ENCODE results near the gene LATS1.
A peak's percentile ranks its signal among the peaks of the same experiment; 100 is the strongest.
"Not testable (repeated sequence)": the region's sequence is repeated elsewhere in the genome, so short reads cannot be mapped to it uniquely, and the experiment has no call there.

LATS1 gene

GRCh38 chr6:149701714-149702113 is 16.2 kb downstream of the LATS1 start:
- Histone ChIP-seq H3K27me3 (ENCODE audit: control insufficient read depth, insufficient read depth, low read length) (no peaks in the 10 kb centered on the region), H3K27ac (ENCODE audit: low read length) (no peak overlapping the region), H3K4me3 (ENCODE audit: low read length) (no peak overlapping the region), H3K36me3 (ENCODE audit: control insufficient read depth, insufficient read depth, low read length) (no peaks in the 10 kb centered on the region), H3K9me3 (ENCODE audit: control insufficient read depth, insufficient read depth, low read length) (no peaks in the 10 kb centered on the region), H3K4me1 (ENCODE audit: control insufficient read depth, insufficient read depth, low read length) (no peaks in the 10 kb centered on the region)
- no CpG with 5 or more reads among the region's 7 CpGs for WGBS (ENCODE audit: insufficient coverage, insufficient read length)
- peak; percentile 7 for DNase-seq (ENCODE audit: low read depth, low spot score)

GRCh38 chr6:149699150-149699549 is 18.8 kb downstream of the LATS1 start:
- Histone ChIP-seq H3K4me1 (ENCODE audit: control insufficient read depth, insufficient read depth, low read length) (no peaks in the 10 kb centered on the region), H3K27ac (ENCODE audit: low read length) (no peak overlapping the region), H3K27me3 (ENCODE audit: control insufficient read depth, insufficient read depth, low read length) (no peaks in the 10 kb centered on the region), H3K4me3 (ENCODE audit: low read length) (no peak overlapping the region), H3K9me3 (ENCODE audit: control insufficient read depth, insufficient read depth, low read length) (no peaks in the 10 kb centered on the region), H3K36me3 (ENCODE audit: control insufficient read depth, insufficient read depth, low read length) (no peaks in the 10 kb centered on the region)
- WGBS (ENCODE audit: insufficient coverage, insufficient read length) = no CpG with 5 or more reads among the region's 2 CpGs
- DNase-seq (ENCODE audit: low read depth, low spot score) = no peak

DNA sequence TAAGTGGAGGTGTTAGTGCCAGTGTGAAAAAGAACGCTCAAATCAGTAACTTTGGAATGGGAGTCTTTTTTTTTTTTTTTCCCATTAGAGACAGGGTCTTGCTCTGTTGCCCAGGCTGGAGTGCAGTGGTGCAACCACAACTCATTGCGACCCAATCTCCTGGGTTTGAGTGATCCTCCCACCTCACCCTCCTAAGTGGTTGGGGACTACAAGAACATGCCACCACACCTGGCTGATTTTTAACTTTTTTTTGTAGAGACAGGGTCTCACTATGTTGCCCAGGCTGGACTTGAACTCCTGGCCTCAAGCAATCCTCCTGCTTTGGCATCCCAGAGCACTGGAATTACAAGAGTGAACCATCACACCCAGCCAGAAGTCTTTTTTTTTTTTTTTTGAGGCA is 19.7 kb downstream of the LATS1 start:
- H3K27ac ChIP-seq (ENCODE audit: low read length) = no peak overlapping the region
- no CpG with 5 or more reads among the region's 2 CpGs for WGBS (ENCODE audit: insufficient coverage, insufficient read length)
- H3K27me3 ChIP-seq (ENCODE audit: control insufficient read depth, insufficient read depth, low read length) = no peaks in the 10 kb centered on the region
- H3K4me3 ChIP-seq (ENCODE audit: low read length) = no peak overlapping the region
- no peak for DNase-seq (ENCODE audit: low read depth, low spot score)
- no peaks in the 10 kb centered on the region for H3K4me1 ChIP-seq (ENCODE audit: control insufficient read depth, insufficient read depth, low read length)
- H3K36me3 ChIP-seq (ENCODE audit: control insufficient read depth, insufficient read depth, low read length) = no peaks in the 10 kb centered on the region
- H3K9me3 ChIP-seq (ENCODE audit: control insufficient read depth, insufficient read depth, low read length) = no peaks in the 10 kb centered on the region

- no peak for DNase-seq (ENCODE audit: low read depth, low spot score)
- Histone ChIP-seq H3K27ac (ENCODE audit: low read length) (no peak overlapping the region), H3K9me3 (ENCODE audit: control insufficient read depth, insufficient read depth, low read length) (no peaks in the 10 kb centered on the region), H3K4me1 (ENCODE audit: control insufficient read depth, insufficient read depth, low read length) (no peaks in the 10 kb centered on the region), H3K36me3 (ENCODE audit: control insufficient read depth, insufficient read depth, low read length) (no peaks in the 10 kb centered on the region), H3K4me3 (ENCODE audit: low read length) (no peak overlapping the region), H3K27me3 (ENCODE audit: control insufficient read depth, insufficient read depth, low read length) (no peaks in the 10 kb centered on the region)
- WGBS (ENCODE audit: insufficient coverage, insufficient read length) = no CpG with 5 or more reads among the region's 1 CpG
Measured at GRCh38 chr6:149696901-149697300, 21.0 kb downstream of the LATS1 start.

- H3K36me3 ChIP-seq (ENCODE audit: control insufficient read depth, insufficient read depth, low read length) = no peaks in the 10 kb centered on the region
- H3K27ac ChIP-seq (ENCODE audit: low read length) = no peak overlapping the region
- no peaks in the 10 kb centered on the region for H3K9me3 ChIP-seq (ENCODE audit: control insufficient read depth, insufficient read depth, low read length)
- H3K4me1 ChIP-seq (ENCODE audit: control insufficient read depth, insufficient read depth, low read length) = no peaks in the 10 kb centered on the region
- H3K27me3 ChIP-seq (ENCODE audit: control insufficient read depth, insufficient read depth, low read length) = no peaks in the 10 kb centered on the region
- H3K4me3 ChIP-seq (ENCODE audit: low read length) = no peak overlapping the region
- no CpG with 5 or more reads among the region's 2 CpGs for WGBS (ENCODE audit: insufficient coverage, insufficient read length)
- no peak for DNase-seq (ENCODE audit: low read depth, low spot score)
Measured at GRCh38 chr6:149694921-149695320, 23.0 kb downstream of the LATS1 start.

- no peak overlapping the region for H3K27ac ChIP-seq (ENCODE audit: low read length)
- H3K4me3 ChIP-seq (ENCODE audit: low read length) = no peak overlapping the region
- WGBS (ENCODE audit: insufficient coverage, insufficient read length) = no CpG with 5 or more reads among the region's 2 CpGs
- H3K9me3 ChIP-seq (ENCODE audit: control insufficient read depth, insufficient read depth, low read length) = no peaks in the 10 kb centered on the region
- H3K27me3 ChIP-seq (ENCODE audit: control insufficient read depth, insufficient read depth, low read length) = no peaks in the 10 kb centered on the region
- no peaks in the 10 kb centered on the region for H3K4me1 ChIP-seq (ENCODE audit: control insufficient read depth, insufficient read depth, low read length)
- no peaks in the 10 kb centered on the region; the same call in 1 of the 2 replicates for H3K36me3 ChIP-seq (ENCODE audit: control insufficient read depth, insufficient read depth, low read length)
- no peak for DNase-seq (ENCODE audit: low read depth, low spot score)
Measured at GRCh38 chr6:149691201-149691600, 26.7 kb downstream of the LATS1 start.

DNA sequence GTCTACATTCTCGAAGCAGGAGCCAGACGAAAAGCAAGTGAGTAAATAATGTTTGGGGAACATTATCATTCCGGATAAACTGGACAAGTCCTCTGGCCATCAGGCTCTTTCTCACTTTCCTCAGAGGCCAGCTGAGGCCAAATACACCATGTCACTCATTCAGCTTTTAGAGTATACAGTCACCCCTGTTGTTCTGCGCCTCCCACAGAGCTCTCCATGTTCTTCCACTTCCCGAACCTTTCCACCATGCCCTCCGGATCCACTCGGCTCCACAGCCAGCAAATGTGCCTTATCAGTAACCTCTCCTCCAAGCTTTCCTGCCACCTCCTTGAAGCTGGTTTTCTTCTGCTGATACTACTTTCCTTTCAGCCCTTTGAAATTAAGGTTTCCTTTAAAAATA is 31.7 kb downstream of the LATS1 start:
- no peak for DNase-seq (ENCODE audit: low read depth, low spot score)
- peaks cover 3% of the 10 kb centered on the region; the same call in 1 of the 2 replicates for H3K36me3 ChIP-seq (ENCODE audit: control insufficient read depth, insufficient read depth, low read length)
- no CpG with 5 or more reads among the region's 7 CpGs for WGBS (ENCODE audit: insufficient coverage, insufficient read length)
- H3K9me3 ChIP-seq (ENCODE audit: control insufficient read depth, insufficient read depth, low read length) = no peaks in the 10 kb centered on the region
- no peaks in the 10 kb centered on the region for H3K4me1 ChIP-seq (ENCODE audit: control insufficient read depth, insufficient read depth, low read length)
- no peak overlapping the region for H3K4me3 ChIP-seq (ENCODE audit: low read length)
- no peak overlapping the region for H3K27ac ChIP-seq (ENCODE audit: low read length)
- H3K27me3 ChIP-seq (ENCODE audit: control insufficient read depth, insufficient read depth, low read length) = no peaks in the 10 kb centered on the region

DNA sequence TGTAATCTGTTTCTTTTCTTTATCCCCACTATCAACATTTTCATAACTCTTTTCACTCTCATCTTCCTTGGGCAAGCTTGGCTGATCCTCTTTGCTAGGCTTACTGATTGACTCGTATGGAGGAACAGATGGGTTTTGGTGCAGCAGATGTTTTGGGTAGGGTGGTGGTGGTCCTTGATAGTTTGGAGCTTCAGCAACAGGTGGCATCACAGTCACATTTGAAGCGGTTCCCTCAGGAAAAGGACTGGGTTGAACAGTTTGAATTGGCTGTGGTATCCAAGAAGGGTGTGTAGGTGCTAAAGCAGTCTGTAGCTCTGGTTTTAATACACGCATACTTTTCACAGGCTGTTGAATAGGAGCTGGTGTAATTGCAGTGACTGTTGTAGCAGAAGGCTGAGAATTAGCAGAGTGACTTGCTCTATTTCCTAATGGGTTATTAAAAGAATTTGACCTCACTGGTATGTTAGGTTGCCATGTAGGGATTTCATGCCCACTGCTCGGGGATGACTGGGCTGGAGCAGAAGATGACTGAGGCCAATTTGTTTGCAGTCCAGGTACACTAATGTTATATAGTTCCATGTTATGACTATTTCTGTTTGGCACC is 34.5 kb downstream of the LATS1 start:
- no CpG with 5 or more reads among the region's 4 CpGs for WGBS (ENCODE audit: insufficient coverage, insufficient read length)
- H3K9me3 ChIP-seq (ENCODE audit: control insufficient read depth, insufficient read depth, low read length) = no peaks in the 10 kb centered on the region
- no peak overlapping the region for H3K27ac ChIP-seq (ENCODE audit: low read length)
- no peak overlapping the region for H3K4me3 ChIP-seq (ENCODE audit: low read length)
- H3K27me3 ChIP-seq (ENCODE audit: control insufficient read depth, insufficient read depth, low read length) = no peaks in the 10 kb centered on the region
- no peaks in the 10 kb centered on the region for H3K4me1 ChIP-seq (ENCODE audit: control insufficient read depth, insufficient read depth, low read length)
- peaks cover 3% of the 10 kb centered on the region; the same call in 1 of the 2 replicates for H3K36me3 ChIP-seq (ENCODE audit: control insufficient read depth, insufficient read depth, low read length)
- DNase-seq (ENCODE audit: low read depth, low spot score) = no peak

DNA sequence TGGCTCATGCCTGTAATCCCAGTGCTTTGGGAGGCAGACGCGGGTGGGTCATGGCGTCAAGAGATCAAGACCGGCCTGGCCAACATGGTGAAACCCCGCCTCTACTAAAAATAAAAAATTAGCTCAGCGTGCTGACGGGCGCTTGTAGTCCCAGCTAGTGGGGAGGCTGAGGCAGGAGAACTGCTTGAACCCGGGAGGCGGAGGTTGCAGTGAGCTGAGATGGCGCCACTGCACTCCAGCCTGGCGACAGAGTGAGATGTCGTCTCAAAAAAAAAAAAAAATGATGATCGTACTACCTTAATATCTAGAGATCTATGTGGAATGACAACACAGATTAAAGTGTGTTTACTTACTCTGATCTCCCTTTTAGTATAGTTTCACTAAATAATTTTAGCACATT is 36.1 kb downstream of the LATS1 start:
- H3K27ac ChIP-seq (ENCODE audit: low read length); H3K9me3 ChIP-seq (ENCODE audit: control insufficient read depth, insufficient read depth, low read length); DNase-seq (ENCODE audit: low read depth, low spot score); H3K36me3 ChIP-seq (ENCODE audit: control insufficient read depth, insufficient read depth, low read length); H3K4me1 ChIP-seq (ENCODE audit: control insufficient read depth, insufficient read depth, low read length); H3K27me3 ChIP-seq (ENCODE audit: control insufficient read depth, insufficient read depth, low read length); H3K4me3 ChIP-seq (ENCODE audit: low read length): not testable (repeated sequence)
- WGBS (ENCODE audit: insufficient coverage, insufficient read length) = no CpG with 5 or more reads among the region's 14 CpGs

- Histone ChIP-seq H3K9me3 (ENCODE audit: control insufficient read depth, insufficient read depth, low read length) (no peaks in the 10 kb centered on the region), H3K36me3 (ENCODE audit: control insufficient read depth, insufficient read depth, low read length) (peaks cover 5% of the 10 kb centered on the region; the same call in 1 of the 2 replicates), H3K4me1 (ENCODE audit: control insufficient read depth, insufficient read depth, low read length) (no peaks in the 10 kb centered on the region), H3K27me3 (ENCODE audit: control insufficient read depth, insufficient read depth, low read length) (no peaks in the 10 kb centered on the region), H3K27ac (ENCODE audit: low read length) (no peak overlapping the region), H3K4me3 (ENCODE audit: low read length) (no peak overlapping the region)
- no peak for DNase-seq (ENCODE audit: low read depth, low spot score)
Measured at GRCh38 chr6:149681209-149681608, 36.7 kb downstream of the LATS1 start.

DNA sequence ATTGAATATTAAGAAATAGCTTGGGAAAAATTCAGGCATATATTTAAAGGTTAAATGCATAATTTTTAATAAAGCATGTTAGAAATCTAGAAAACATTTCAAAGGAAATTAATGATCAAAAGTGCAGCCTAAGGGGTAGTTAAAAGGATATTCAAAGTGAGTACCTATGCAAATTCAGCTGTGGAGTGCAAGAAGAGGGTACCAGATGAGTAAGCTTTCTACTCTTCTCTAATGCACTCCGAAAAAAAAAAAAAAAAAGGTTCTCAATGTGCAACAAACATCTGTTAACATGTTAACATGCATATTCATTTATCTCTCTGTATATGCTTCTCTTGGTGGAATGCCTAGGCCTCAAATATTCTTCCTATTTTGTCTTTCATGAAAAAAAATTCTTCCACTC is 37.4 kb downstream of the LATS1 start:
- Histone ChIP-seq H3K36me3 (ENCODE audit: control insufficient read depth, insufficient read depth, low read length) (peaks cover 8% of the 10 kb centered on the region; the same call in 1 of the 2 replicates), H3K27ac (ENCODE audit: low read length) (no peak overlapping the region), H3K9me3 (ENCODE audit: control insufficient read depth, insufficient read depth, low read length) (no peaks in the 10 kb centered on the region), H3K27me3 (ENCODE audit: control insufficient read depth, insufficient read depth, low read length) (no peaks in the 10 kb centered on the region), H3K4me3 (ENCODE audit: low read length) (no peak overlapping the region), H3K4me1 (ENCODE audit: control insufficient read depth, insufficient read depth, low read length) (no peaks in the 10 kb centered on the region)
- no CpG with 5 or more reads among the region's 1 CpG for WGBS (ENCODE audit: insufficient coverage, insufficient read length)
- DNase-seq (ENCODE audit: low read depth, low spot score) = no peak

All from iPS DF 6.9 (cell line).